VCaP (cell line): ENCODE results near the gene RAB24.
A peak's percentile ranks its signal among the peaks of the same experiment; 100 is the strongest.

ENCODE experiments used
- H3K27ac ChIP-seq: fragments of 450-650 bp; 2 replicates; pipeline ENCODE4 v1.5.1; 2017
- TF ChIP-seq, protein P1 (sequence below): fragments of 450-650 bp; conservative IDR thresholded peaks from 2 replicates; pipeline ENCODE4 v1.5.1; 2017; ENCODE audit warnings: mild to moderate bottlenecking, moderate library complexity

The RAB24 gene

DNA sequence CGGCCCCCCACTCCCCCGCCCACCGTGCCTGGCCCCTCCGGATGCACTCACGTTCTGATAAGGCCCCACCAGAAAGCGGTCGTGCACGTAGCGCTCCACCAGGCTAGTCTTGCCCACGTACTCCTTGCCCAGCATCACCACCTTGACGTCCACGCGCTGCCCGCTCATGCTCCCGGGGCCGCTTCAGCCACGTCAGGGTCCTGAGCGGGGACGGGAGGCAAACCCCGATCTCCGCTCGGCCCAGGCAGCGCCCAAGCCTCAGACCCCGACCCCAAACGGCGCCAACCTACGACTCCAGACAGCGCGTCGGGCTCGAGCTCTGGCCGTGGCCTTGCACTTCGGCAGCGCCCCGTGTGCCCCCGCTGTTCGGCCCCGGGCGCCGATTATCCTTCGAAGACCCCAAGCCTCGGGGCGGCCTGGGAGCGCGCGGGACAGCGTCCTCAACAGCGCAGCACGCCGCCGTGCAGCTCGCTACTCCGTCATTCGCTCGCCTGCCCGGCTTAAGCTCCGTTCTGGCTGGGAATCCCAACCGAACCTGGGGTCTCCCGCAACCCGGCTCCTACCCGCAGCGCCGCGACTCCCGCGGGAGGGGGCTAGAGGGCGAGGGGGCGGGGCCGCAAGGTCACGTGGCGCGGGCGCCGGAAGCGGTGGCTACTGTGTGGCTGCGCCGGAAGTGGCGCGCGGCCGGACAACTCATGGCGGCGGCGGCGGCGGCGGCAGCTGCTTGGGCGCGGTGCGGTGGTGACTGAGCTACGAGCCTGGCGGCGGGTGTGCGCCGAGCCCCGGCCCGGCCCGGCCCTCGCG is at the start of gene RAB24, which contains the start of gene PRELID1:
Gene RAB24 (minus strand): TSS at position 599 of the 804 bp plus-strand sequence. CDS start 431 bp downstream, at position 168.
Gene PRELID1 (plus strand): TSS at position 679 of the 804 bp plus-strand sequence. CDS start 187 bp downstream, outside the sequence.
- peak within 1 kb of the TSS; percentile 95 for H3K27ac ChIP-seq
- TF ChIP-seq, protein P1, sequence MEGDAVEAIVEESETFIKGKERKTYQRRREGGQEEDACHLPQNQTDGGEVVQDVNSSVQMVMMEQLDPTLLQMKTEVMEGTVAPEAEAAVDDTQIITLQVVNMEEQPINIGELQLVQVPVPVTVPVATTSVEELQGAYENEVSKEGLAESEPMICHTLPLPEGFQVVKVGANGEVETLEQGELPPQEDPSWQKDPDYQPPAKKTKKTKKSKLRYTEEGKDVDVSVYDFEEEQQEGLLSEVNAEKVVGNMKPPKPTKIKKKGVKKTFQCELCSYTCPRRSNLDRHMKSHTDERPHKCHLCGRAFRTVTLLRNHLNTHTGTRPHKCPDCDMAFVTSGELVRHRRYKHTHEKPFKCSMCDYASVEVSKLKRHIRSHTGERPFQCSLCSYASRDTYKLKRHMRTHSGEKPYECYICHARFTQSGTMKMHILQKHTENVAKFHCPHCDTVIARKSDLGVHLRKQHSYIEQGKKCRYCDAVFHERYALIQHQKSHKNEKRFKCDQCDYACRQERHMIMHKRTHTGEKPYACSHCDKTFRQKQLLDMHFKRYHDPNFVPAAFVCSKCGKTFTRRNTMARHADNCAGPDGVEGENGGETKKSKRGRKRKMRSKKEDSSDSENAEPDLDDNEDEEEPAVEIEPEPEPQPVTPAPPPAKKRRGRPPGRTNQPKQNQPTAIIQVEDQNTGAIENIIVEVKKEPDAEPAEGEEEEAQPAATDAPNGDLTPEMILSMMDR, result peak; percentile 66

DNA sequence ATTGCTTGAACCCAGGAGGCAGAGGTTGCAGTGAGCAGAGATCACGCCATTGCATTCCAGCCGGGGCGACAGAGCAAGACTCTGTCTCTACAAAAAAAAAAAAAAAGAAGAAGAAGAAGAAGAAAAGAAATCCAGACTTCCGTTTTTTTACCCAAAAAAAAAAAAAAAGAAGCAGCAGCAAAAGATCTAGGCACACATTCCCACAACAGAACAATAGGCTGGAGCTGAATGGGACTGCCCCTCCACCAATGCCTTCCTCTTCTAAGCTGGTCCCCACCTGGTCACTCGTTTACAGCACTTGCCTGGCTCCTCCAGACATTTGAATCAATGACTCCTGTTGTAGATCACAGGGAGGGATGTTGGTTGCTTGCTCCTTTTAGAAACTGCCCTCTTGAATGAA is 49.6 kb upstream of the RAB24 start:
- H3K27ac ChIP-seq, result no peak overlapping the region
- TF ChIP-seq, protein P1, result no peak

DNA sequence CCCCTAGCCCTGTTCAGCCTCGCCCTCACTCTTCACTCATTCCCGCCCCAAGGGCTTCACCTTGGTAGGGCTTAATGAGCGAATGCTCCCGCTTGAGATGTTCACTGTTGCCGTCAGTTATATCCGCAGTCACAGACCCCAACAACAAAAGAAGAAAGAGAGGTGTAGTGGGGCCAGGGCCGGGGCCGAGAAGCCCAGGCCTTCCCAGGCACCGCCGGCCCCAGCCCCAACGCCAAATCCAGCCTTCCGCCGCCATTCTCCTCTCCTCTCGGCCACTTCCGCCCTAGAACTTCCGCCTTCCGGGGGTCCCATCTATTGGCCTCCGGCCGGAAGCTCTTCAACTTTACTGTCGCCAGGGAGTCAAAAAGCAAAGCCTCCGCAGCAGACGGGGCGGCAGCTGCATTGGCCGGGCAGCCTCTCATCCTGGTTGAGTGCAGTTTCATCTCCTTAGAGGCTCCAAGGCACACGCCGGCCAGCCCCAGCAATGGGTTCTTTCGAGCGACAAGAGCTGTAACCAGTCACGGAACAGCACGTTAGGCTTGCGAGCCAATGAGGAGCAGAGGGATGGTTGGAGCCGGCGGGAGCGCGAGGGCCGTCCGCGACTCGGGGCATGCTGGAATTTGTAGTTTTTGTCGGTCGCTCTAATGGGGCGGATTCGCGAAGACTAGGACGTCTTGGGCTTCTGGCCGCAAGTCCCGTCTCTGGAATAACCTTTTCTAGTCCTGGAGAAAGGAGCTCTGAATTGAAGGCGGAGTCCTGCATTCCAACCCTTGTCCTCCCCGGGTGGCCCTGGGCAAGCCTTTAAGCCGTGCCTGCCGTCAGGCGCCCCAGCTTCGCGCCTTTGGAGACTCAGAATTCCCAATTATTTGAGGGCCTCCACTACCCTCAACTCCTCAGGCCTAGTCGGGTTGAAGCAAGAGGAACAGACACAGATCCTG is 48.1 kb upstream of the RAB24 start, which contains the start of gene LMAN2:
Gene LMAN2 (minus strand): TSS at position 277 of the 938 bp plus-strand sequence. CDS start 21 bp downstream, at position 256.
- peak within 1 kb of the TSS; percentile 97 for H3K27ac ChIP-seq
- TF ChIP-seq, protein P1, result no peak

DNA sequence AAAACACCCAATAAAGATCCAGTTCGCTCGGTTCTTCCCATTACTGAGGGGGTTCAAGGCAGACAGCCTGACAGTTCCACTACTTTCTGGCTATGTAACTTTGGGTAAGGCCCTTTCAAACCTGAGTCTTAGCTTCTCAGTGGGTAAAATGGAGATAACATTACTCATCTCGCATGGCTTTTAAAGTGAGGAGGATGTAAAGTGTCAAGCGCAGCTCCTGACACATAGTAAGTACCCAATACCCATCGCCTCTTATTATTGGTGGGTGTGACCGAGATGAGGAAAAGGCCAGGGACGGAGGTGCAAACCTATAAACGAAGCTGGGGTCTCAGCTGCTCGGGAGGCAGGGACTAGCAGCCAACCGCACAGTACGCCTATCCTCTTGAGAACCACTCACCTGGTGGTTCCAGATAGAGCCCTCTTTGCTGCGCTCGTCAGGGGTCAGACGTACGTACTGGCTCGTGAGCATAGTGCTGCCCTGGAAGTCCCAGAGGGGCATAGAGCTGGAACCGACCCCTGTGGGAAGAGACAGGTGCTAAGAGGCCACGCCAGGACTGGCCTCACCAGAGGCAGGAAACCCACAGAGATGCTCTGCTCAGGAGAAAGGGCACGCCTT is 47.4 kb upstream of the RAB24 start:
- H3K27ac ChIP-seq, result peak overlapping the region; percentile 97
- TF ChIP-seq, protein P1, result no peak

DNA sequence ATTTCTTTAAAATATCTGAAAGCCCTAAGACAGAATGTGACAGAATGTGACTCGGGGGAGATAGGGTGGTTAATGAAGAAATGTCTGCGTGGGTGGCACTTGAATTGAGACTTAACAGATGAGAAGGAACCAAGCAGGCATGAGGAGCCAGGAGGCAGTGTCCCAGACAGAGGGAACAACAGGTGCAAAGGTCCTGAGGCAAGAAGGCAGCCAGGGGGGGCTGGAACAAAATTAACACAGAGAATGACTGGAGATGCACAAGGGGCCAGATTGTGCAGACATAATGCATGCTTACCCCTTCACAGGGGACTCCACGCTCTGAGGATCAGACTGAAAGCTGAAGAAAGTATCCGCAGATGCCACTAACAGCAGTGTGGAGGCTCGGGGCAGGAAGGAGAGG is 46.2 kb upstream of the RAB24 start:
- TF ChIP-seq, protein P1, result no peak
- H3K27ac ChIP-seq, result no peak overlapping the region

DNA sequence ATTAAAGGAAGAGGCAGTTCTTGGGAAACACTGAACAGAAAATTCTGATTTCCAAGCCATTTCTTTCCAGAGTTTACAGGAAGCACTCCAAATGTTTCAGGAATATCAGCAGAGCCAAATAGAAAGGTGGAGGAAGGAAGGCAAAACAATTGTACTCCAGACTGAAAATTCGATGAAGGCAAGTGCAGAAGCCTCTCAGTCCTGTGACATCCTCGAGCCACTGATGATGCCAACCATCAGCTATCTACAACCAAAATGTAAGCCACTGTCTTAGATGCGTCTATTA is 45.8 kb upstream of the RAB24 start:
- TF ChIP-seq, protein P1, result no peak
- no peak overlapping the region for H3K27ac ChIP-seq

DNA sequence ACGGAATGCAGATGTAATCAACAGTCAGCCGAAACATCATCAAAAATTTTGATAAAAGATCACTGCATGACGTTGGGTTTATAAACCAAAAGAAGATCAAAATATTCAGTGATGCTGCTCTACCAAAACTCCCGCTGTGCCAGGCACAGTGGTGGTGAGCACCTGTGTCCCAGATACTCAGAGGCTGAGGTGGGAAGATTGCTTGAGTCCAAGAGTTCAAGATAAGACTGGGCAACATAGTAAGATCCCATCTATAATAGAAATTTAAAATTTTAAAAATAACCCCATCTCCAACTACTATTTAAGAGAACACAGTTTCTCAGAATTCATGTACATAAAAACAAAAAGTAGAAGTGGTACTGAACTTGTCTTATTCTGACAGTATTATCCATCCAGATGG is 44.2 kb upstream of the RAB24 start:
- no peak overlapping the region for H3K27ac ChIP-seq
- TF ChIP-seq, protein P1, result no peak
